Large intestine (tissue), 3 donors: ENCODE data around the gene VPS36. TPM values are rescaled to one million over a fixed set of nuclear protein-coding genes. Genes with fewer than 3 reads are reported as not detected.
"Not testable (repeated sequence)": the region's sequence is repeated elsewhere in the genome, so short reads cannot be mapped to it uniquely, and the experiment has no call there.

Experiments used
- DNase-seq, 2 donors: peaks; one replicate each; pipeline versions ENCODE4 v3.0.0 to v3.0.0-alpha.2; 2013
- H3K27ac ChIP-seq: one replicate; pipeline ENCODE4 v1.5.1; 2013; ENCODE audit warnings: low read length
- H3K27me3 ChIP-seq: 2 replicates; pipeline ENCODE4 v1.6.1; 2013; ENCODE audit warnings: low read length; ENCODE audit not compliant: control insufficient read depth, insufficient read depth
- H3K36me3 ChIP-seq: 2 replicates; pipeline ENCODE4 v1.6.1; 2013; ENCODE audit warnings: low read length; ENCODE audit not compliant: control insufficient read depth, insufficient read depth
- H3K4me1 ChIP-seq: one replicate; pipeline ENCODE4 v1.6.1; 2013; ENCODE audit warnings: low read length; ENCODE audit not compliant: control insufficient read depth, insufficient read depth
- H3K4me3 ChIP-seq: one replicate; pipeline ENCODE4 v1.5.1; 2013; ENCODE audit warnings: low read length
- H3K9me3 ChIP-seq: one replicate; pipeline ENCODE4 v1.6.1; 2013; ENCODE audit warnings: mild to moderate bottlenecking, low read depth, low read length, moderate library complexity; ENCODE audit not compliant: control insufficient read depth
- WGBS: methylation state at CpG from one replicate; pipeline ENCODE4 v1.1.5; 2013; ENCODE audit warnings: low lambda C conversion rate; ENCODE audit not compliant: insufficient coverage; 5-methylcytosine and 5-hydroxymethylcytosine counted together
- polyA plus RNA-seq: library from polyadenylated mRNA; unstranded; fragments of 120-200 nt; gene quantifications from one replicate; pipeline ENCODE4 v1.2.1, GENCODE V29; 2013

Gene VPS36
- polyA plus RNA-seq, 1 donor = 64.8 TPM

GRCh38 chr13:52447354-52447753 is 3.1 kb downstream of the VPS36 start:
- H3K36me3 ChIP-seq = no peaks in the 10 kb centered on the region
- H3K9me3 ChIP-seq = no peaks in the 10 kb centered on the region
- H3K27ac ChIP-seq = no peak overlapping the region
- no CpG with 5 or more reads among the region's 2 CpGs for WGBS
- H3K4me3 ChIP-seq = no peak overlapping the region
- no peak for DNase-seq
- H3K27me3 ChIP-seq = no peaks in the 10 kb centered on the region
- H3K4me1 ChIP-seq = peaks cover 8% of the 10 kb centered on the region

GRCh38 chr13:52446265-52446664 is 4.2 kb downstream of the VPS36 start:
- Histone ChIP-seq H3K27me3 (no peaks in the 10 kb centered on the region), H3K27ac (no peak overlapping the region), H3K4me3 (no peak overlapping the region), H3K4me1 (peaks cover 8% of the 10 kb centered on the region), H3K9me3 (no peaks in the 10 kb centered on the region), H3K36me3 (peaks cover 7% of the 10 kb centered on the region)
- WGBS = no CpG with 5 or more reads among the region's 1 CpG
- DNase-seq = no peak

- Histone ChIP-seq H3K4me3 (no peak overlapping the region), H3K27me3 (no peaks in the 10 kb centered on the region), H3K36me3 (peaks cover 59% of the 10 kb centered on the region), H3K9me3 (no peaks in the 10 kb centered on the region), H3K27ac (no peak overlapping the region), H3K4me1 (no peaks in the 10 kb centered on the region)
- WGBS = no CpG with 5 or more reads among the region's 2 CpGs
- no peak for DNase-seq
Observed at GRCh38 chr13:52432456-52432855, 18.0 kb downstream of the VPS36 start.

GRCh38 chr13:52428295-52428694 is 22.1 kb downstream of the VPS36 start:
- no peaks in the 10 kb centered on the region for H3K4me1 ChIP-seq
- no CpG with 5 or more reads among the region's 2 CpGs for WGBS
- no peak overlapping the region for H3K27ac ChIP-seq
- H3K27me3 ChIP-seq = no peaks in the 10 kb centered on the region
- peaks cover 49% of the 10 kb centered on the region for H3K36me3 ChIP-seq
- H3K4me3 ChIP-seq = no peak overlapping the region
- H3K9me3 ChIP-seq = no peaks in the 10 kb centered on the region
- DNase-seq = peak in 1 of 2 donors; percentile 26

- Histone ChIP-seq H3K36me3 (peaks cover 55% of the 10 kb centered on the region), H3K9me3 (no peaks in the 10 kb centered on the region), H3K4me3 (no peak overlapping the region), H3K27me3 (no peaks in the 10 kb centered on the region), H3K4me1 (no peaks in the 10 kb centered on the region), H3K27ac (no peak overlapping the region)
- WGBS = no CpG with 5 or more reads among the region's 3 CpGs
- no peak for DNase-seq
Observed at GRCh38 chr13:52421216-52421615, 29.2 kb downstream of the VPS36 start.

GRCh38 chr13:52419080-52419479 is 31.4 kb downstream of the VPS36 start:
- Histone ChIP-seq H3K4me1 (no peaks in the 10 kb centered on the region), H3K36me3 (peaks cover 56% of the 10 kb centered on the region), H3K27ac (no peak overlapping the region), H3K27me3 (no peaks in the 10 kb centered on the region), H3K9me3 (no peaks in the 10 kb centered on the region), H3K4me3 (no peak overlapping the region)
- no peak for DNase-seq
- WGBS = no CpG with 5 or more reads among the region's 1 CpG

GRCh38 chr13:52414963-52415362 is 35.5 kb downstream of the VPS36 start:
- peaks cover 43% of the 10 kb centered on the region for H3K36me3 ChIP-seq
- no CpG with 5 or more reads among the region's 1 CpG for WGBS
- no peak for DNase-seq

GRCh38 chr13:52414051-52414450 is 36.4 kb downstream of the VPS36 start:
- H3K4me3 ChIP-seq = no peak overlapping the region
- no peak for DNase-seq
- peaks cover 41% of the 10 kb centered on the region for H3K36me3 ChIP-seq
- no peak overlapping the region for H3K27ac ChIP-seq
- no peaks in the 10 kb centered on the region for H3K27me3 ChIP-seq
- peaks cover 4% of the 10 kb centered on the region for H3K4me1 ChIP-seq
- no peaks in the 10 kb centered on the region for H3K9me3 ChIP-seq
- no CpG with 5 or more reads among the region's 1 CpG for WGBS

More at GRCh38 chr13:52414963-52415362, 35.5 kb downstream of the VPS36 start:
- H3K27ac ChIP-seq = no peak overlapping the region
- no peaks in the 10 kb centered on the region for H3K27me3 ChIP-seq
- no peaks in the 10 kb centered on the region for H3K9me3 ChIP-seq
- H3K4me1 ChIP-seq = peaks cover 4% of the 10 kb centered on the region
- no peak overlapping the region for H3K4me3 ChIP-seq

GRCh38 chr13:52412128-52412527 is 38.3 kb downstream of the VPS36 start:
- Histone ChIP-seq H3K4me3 (no peak overlapping the region), H3K4me1 (peaks cover 4% of the 10 kb centered on the region), H3K36me3 (peaks cover 31% of the 10 kb centered on the region), H3K9me3 (peaks cover 4% of the 10 kb centered on the region), H3K27me3 (no peaks in the 10 kb centered on the region), H3K27ac (no peak overlapping the region)
- no peak for DNase-seq
- WGBS = no CpG with 5 or more reads among the region's 1 CpG

GRCh38 chr13:52411629-52412028 is 38.8 kb downstream of the VPS36 start:
- Histone ChIP-seq H3K27ac (no peak overlapping the region), H3K4me1 (peaks cover 4% of the 10 kb centered on the region), H3K36me3 (peaks cover 29% of the 10 kb centered on the region), H3K27me3 (no peaks in the 10 kb centered on the region), H3K4me3 (no peak overlapping the region), H3K9me3 (peaks cover 4% of the 10 kb centered on the region)
- 17% methylated on average over 1 of the region's 4 CpGs for WGBS
- DNase-seq = peak; percentile 23 to 58

- WGBS = no CpG with 5 or more reads among the region's 33 CpGs
- DNase-seq, H3K4me3 ChIP-seq: not testable (repeated sequence)
Observed at GRCh38 chr13:52408071-52408658, 42.3 kb downstream of the VPS36 start.

More at GRCh38 chr13:52408071-52408658, 42.3 kb downstream of the VPS36 start:
- H3K4me1 ChIP-seq, H3K9me3 ChIP-seq, H3K27ac ChIP-seq: not testable (repeated sequence)
- H3K27me3 ChIP-seq = peaks cover 21% of the 10 kb centered on the region
- H3K36me3 ChIP-seq = peaks cover 11% of the 10 kb centered on the region
